BE2C (cell line): Measurements from ENCODE around the gene NPC1L1.

Source experiments
- DNase-seq: peaks from one replicate; pipeline ENCODE4 v3.0.0-alpha.2; 2020
- H3K27me3 ChIP-seq: fragments of 250-450 bp; sonication (Bioruptor Pico); 2 replicates; pipeline ENCODE4 v1.5.1; 2020; ENCODE audit warnings: mild to moderate bottlenecking
- H3K36me3 ChIP-seq: fragments of 250-450 bp; sonication (Bioruptor Pico); 2 replicates; pipeline ENCODE4 v1.5.1; 2020; ENCODE audit warnings: mild to moderate bottlenecking
- H3K4me1 ChIP-seq: fragments of 250-450 bp; sonication (Bioruptor Pico); 2 replicates; pipeline ENCODE4 v1.5.1; 2020
- H3K4me3 ChIP-seq: 2 replicates; pipeline ENCODE4 v1.5.1; 2011; ENCODE audit warnings: low read depth, low read length
- H3K9me3 ChIP-seq: fragments of 250-450 bp; sonication (Bioruptor Pico); 2 replicates; pipeline ENCODE4 v1.5.1; 2020
- TF ChIP-seq, protein P1 (sequence below): IDR thresholded peaks from 2 replicates; pipeline ENCODE4 v1.5.1; 2012; ENCODE audit warnings: mild to moderate bottlenecking, low read depth, low read length

Gene NPC1L1

DNA sequence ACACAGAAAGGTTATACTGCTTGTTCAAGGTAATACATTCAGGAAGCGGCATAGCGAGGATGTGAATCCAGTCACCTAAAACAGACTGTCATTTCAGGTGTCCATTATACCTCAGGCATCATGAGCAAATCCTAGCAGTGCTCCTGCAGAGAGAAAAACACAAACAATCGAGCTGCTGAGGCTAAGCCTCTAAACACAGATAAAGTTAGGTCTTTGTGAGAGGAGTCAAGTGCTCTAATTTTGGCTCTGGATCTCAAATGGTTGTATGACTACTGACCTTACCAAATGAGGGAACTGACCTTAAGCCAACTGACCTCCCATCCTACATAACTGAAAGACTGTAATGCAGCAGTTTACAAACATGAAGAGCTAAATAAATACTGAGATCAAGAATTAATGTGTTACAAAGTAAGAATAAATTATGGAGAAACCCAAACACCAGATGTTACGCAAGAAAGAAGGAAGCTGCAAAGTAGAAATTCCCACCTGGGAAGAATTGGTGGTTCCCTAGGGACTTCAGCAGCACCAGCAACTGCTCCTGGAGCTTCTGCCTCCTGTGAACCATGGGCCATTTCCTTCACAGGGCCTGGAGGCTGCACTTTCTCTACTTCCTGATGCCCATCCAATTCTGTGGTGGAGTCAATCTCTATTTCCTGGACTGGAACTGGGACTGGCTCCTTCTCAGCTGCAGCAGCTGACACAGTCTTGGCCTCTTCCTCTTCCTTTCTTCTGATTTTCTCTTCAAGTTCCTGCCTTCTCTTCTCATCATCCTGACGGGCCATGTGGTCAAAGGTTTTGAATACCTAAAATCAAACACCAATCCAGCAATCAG, 56.4 kb downstream of the NPC1L1 start:
- no peaks in the 10 kb centered on the region for H3K4me1 ChIP-seq
- H3K9me3 ChIP-seq, result no peaks in the 10 kb centered on the region
- no peak for DNase-seq
- TF ChIP-seq, protein P1, sequence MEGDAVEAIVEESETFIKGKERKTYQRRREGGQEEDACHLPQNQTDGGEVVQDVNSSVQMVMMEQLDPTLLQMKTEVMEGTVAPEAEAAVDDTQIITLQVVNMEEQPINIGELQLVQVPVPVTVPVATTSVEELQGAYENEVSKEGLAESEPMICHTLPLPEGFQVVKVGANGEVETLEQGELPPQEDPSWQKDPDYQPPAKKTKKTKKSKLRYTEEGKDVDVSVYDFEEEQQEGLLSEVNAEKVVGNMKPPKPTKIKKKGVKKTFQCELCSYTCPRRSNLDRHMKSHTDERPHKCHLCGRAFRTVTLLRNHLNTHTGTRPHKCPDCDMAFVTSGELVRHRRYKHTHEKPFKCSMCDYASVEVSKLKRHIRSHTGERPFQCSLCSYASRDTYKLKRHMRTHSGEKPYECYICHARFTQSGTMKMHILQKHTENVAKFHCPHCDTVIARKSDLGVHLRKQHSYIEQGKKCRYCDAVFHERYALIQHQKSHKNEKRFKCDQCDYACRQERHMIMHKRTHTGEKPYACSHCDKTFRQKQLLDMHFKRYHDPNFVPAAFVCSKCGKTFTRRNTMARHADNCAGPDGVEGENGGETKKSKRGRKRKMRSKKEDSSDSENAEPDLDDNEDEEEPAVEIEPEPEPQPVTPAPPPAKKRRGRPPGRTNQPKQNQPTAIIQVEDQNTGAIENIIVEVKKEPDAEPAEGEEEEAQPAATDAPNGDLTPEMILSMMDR, result no peak
- peaks cover 56% of the 10 kb centered on the region for H3K36me3 ChIP-seq
- no peak overlapping the region for H3K4me3 ChIP-seq
- H3K27me3 ChIP-seq, result no peaks in the 10 kb centered on the region

DNA sequence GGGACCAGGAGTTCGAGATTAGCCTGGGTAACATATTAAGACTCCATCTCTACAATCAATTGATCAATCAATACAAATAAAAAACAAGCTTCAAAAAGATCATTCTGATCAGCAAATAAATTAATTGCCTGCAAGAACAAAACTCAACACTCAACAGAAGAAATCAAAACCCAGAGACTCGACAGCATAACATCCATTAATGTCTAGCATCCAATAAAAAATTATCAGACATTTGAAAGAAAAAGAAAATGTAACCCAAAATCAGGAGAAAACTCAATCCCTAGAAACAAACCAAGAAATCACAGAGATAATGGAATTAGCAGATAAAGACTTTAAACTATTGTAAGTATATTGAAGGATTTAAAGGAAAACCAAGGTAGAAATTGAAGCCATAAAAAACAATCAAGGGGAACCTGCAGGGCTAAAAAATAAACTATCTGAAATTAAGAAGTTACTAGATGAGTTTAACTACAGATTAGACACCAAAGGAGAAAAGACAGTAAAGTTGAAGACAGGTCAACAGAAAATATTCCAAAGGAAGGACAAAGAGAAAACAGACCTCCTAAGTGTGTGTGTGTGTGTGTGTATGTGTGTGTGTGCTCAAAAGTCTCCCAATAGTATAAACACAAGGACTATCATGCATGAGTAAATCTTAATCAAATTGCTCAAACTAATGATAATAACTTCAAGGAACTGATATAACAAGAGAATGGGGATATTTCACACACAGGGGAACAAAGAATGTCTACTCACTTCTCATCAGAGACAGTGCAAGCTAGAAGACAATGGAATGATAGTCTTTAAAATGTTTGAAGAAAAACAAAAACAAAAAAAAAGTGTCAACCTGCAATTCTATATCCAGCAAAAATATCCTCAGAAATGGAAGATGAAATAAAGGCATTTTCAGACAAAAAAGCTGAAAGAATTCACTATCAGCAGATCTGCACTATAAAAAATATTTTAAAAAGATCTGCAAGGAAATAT, 58.3 kb downstream of the NPC1L1 start:
- H3K9me3 ChIP-seq, result no peaks in the 10 kb centered on the region
- no peaks in the 10 kb centered on the region for H3K27me3 ChIP-seq
- H3K4me3 ChIP-seq, result no peak overlapping the region
- TF ChIP-seq, protein P1, result no peak
- H3K36me3 ChIP-seq, result peaks cover 54% of the 10 kb centered on the region
- no peaks in the 10 kb centered on the region for H3K4me1 ChIP-seq
- no peak for DNase-seq

DNA sequence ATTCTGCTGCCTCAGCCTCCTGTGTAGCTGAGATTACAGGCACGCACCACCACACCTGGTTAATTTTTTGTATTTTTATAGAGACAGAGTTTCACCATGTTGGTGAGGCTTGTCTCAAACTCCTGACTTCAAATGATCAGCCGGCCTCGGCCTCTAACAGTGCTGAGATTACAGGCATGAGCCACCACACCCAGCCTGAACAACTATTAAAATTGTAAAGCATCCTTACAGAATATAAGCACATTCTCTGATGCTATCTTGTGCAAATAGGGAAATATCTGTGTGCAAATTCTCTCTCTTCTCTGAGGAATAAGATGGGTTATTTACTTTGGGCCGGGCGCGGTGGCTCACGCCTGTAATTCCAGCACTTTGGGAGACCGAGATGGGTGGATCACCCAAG, 63.2 kb downstream of the NPC1L1 start:
- DNase-seq, result no peak
- Histone ChIP-seq H3K9me3 (no peaks in the 10 kb centered on the region), H3K4me3 (no peak overlapping the region), H3K27me3 (no peaks in the 10 kb centered on the region), H3K36me3 (peaks cover 55% of the 10 kb centered on the region), H3K4me1 (0 out of 2 replicates have a peak, but pooled peaks cover 4% of the 10 kb centered on the region)
- TF ChIP-seq, protein P1, result no peak

DNA sequence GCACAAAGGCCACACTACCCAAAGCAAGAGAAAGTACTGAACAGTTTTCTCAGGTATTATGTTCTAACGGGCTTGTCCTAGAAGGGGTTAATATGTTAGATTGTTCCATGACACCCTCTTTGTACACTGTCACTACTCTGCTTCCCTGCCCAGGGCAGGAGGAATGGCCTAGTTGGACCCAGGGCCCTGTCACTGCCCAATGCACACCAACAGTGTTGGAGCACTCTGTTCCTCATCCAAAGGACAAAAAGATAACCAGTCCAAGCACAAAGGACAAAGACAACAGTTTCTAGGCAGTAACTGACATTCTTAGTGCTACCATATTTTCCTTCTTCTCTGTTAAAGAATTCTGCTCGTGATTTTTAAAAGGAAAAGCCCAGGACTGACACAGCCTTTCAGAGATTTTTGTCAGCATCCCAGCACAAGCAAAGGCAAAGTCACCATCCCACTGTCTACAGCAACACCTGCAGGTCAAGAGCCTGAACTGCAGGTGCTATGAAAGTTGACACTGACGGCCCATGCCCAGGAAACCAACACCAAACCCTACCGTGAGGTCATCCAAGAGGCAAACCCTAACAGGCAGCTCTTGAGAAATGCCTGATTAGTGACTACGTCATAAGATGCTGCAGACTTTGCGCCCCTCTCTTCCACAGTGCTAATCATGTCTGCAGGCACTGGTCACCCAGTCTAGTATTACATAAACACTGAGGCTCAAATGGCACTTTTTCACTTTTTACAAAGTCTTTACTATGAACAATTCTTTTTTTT, 63.9 kb downstream of the NPC1L1 start:
- TF ChIP-seq, protein P1, result peak; percentile 99
- Histone ChIP-seq H3K4me1 (0 out of 2 replicates have a peak, but pooled peaks cover 6% of the 10 kb centered on the region), H3K27me3 (no peaks in the 10 kb centered on the region), H3K4me3 (no peak overlapping the region), H3K9me3 (no peaks in the 10 kb centered on the region), H3K36me3 (peaks cover 48% of the 10 kb centered on the region)
- peak; percentile 60 for DNase-seq

DNA sequence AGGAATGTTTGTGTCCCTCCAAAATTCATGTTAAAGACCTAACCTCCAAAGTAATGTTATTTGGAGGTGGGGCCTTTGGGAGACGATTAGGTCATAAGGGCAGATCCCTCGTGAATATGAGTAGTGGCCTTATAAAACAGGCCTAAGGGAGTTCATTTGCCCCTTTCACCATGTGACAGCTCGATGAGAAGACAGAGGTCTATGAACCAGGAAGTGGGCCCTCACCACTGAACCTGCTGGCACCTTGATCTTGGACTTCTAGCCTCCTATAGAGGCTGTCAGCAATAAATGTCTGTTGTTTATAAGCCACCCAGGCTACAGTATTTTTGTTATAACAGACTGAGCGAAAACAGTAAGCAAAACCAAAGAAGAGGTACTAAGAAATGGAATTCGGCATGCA, 64.8 kb downstream of the NPC1L1 start:
- no peak for DNase-seq
- Histone ChIP-seq H3K9me3 (no peaks in the 10 kb centered on the region), H3K4me1 (0 out of 2 replicates have a peak, but pooled peaks cover 6% of the 10 kb centered on the region), H3K36me3 (peaks cover 45% of the 10 kb centered on the region), H3K27me3 (no peaks in the 10 kb centered on the region), H3K4me3 (no peak overlapping the region)
- TF ChIP-seq, protein P1, result no peak
